Activated gamma-delta T cell treated with Interleukin-2 at 50 U/mL for 16 hours (primary cell): ENCODE measurements around the gene TMEM214.

Experiments used
- DNase-seq: peaks from one replicate; pipeline ENCODE4 v3.0.0-alpha.2; 2020

The TMEM214 gene

DNA sequence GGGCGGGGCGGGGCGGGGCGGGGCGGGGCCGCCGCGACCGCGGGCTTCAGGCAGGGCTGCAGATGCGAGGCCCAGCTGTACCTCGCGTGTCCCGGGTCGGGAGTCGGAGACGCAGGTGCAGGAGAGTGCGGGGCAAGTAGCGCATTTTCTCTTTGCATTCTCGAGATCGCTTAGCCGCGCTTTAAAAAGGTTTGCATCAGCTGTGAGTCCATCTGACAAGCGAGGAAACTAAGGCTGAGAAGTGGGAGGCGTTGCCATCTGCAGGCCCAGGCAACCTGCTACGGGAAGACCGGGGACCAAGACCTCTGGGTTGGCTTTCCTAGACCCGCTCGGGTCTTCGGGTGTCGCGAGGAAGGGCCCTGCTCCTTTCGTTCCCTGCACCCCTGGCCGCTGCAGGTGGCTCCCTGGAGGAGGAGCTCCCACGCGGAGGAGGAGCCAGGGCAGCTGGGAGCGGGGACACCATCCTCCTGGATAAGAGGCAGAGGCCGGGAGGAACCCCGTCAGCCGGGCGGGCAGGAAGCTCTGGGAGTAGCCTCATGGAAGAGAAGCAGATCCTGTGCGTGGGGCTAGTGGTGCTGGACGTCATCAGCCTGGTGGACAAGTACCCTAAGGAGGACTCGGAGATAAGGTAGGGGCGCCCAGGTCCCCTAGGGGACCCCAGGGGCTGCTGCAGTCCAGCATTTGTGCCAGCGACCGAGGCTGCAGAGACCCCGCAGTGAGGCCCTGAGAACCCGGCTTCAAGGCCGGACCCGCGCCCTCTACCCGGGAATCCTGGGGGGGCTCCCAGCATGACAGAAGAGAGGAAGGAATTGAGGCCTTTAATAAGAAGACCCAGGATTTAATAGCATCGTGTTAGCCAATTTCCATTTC, 54.2 kb downstream of the TMEM214 start, which contains the start of gene KHK:
TSS of gene KHK (plus strand) at position 49 of the 870 bp plus-strand sequence. CDS start at position 537, 488 bp downstream.
- DNase-seq, result no peak

DNA sequence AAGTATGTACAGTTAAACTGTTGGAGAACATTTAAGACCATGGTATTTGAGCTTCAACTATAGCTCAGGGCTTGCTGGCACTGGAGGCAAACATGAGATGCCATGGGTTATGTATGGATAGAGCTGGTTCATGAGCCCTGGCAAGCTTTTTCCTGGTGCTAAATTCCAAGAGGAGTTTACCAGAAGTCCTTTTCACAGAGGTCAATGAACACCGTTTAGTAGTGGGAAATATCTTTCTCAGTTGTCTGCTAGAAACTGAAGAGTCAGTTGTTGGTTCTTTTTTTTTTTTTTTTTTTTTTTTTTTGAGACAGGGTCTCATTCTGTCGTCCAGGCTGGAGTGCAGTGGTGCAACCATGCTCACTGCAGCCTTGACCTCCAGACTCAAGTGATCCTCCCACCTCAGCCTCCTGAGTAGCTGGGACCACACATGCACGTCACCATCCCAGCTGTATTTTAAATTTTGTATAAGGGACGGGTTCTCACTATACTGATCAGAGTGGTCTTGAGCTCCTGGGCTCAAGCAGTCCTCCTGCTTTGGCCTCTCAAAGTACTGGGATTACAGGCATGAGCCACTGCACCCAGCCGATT, 55.2 kb downstream of the TMEM214 start:
- no peak for DNase-seq

DNA sequence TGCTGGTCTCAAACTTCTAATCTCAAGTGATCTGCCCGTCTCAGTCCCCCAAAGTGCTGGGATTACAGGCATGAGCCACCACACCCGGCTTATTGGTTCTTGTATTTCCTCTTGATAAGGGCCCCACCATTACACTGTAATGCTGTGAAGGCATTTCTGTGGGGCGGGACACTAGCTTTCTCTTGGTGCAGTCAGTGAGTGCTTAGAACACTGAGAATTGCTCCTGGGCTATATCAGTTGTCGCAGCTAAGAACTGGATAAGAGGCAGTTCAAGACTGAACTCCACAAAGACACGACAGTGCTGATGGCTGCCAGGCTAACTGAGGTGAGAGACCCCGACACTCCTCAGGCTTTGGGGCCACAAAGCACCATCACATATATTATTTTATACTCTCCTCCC, 55.9 kb downstream of the TMEM214 start:
- no peak for DNase-seq

DNA sequence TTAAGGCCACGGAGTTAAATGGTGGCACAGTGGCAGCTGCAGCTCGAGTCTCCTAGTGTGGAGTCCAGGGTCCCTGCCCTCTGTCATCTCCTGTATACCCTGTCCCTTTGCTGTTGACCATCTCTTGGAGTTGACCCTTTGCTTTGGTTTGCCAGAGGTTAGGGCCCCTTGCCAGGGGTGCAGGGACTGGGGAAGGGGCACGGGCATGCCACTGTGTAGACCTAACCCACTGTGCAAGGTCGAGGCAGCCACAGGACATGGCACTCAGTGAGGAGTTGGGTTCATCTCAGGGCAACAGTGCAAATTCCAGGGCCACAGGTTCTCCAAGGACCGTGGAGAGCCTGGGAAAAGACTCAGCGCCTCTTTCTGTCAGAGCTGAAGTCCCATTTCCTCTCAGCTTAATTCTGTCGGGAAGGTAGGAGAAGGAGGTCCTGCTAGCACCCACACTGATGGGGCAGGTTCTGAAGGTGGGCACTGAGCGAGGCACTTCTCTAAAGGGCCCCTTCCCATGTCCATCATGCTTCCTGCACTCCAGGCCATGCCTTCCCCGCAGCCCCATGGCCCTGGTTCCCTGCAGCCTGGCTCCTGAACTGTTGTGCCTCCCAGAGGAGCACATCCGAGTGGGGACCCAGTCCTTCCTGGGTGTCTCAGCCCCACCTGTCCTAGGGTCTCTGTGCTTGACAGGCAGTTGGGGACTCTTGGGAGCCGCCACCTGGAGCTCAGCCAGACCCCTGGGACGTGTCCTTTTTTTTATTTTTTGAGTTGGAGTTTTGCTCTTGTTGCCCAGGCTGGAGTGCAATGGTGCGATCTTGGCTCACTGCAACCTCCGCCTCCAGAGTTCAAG, 56.6 kb downstream of the TMEM214 start:
- no peak for DNase-seq
